Measurements from ENCODE around the gene SMAD6.

DNA sequence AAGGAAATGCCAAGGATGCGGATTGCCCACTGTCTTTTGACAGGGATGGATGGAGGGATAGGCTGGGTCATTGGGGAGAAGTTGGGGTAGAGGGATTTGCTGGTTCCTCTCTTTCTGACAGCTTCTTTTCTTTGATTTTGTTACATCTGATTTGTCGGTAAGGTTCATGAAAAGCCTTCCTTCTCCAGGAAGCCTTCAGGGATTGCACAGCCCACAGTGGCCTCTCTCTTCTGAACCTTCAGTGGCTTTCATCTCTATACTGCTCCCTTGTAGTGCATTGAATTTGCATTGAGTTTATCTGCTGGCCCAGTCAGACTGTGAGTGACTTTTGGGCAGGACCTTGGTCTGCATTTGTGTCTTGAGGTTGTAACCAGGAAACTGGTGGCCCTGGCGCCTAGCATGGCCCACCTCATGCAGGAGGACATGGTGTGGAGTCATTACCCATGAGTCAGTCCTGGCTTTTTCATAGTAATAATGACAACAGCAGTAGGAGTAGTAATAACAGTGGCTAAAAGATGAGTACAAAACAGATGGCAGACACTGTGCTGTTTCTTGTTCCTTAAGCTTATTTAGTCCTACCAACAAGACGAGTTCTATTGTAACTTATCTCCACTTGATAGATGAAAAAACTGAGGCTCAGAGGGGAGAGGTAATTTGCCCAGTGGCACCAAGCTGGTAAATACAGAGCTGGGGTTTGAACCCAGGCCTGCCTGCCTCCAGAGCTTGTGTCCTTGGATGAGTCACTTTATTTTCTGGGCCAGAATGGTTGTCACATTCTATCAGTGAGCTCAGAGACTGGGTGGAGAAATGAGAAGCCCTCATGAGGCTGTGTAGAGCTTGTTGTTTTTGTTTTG is 28.4 kb downstream of the SMAD6 start:
- TF ChIP-seq CTCF (IDR thresholded peaks at IDR 0.05) (no peak), POLR2AphosphoS5 (IDR thresholded peaks at IDR 0.05) (no peak)

Measured in prostate gland (tissue), 2 donors.